SKM-1 (cell line): ENCODE results near the gene EIF2AK3.

Experiments
- DNase-seq: peaks from one replicate; lab custom pipeline; 2025; ENCODE audit not compliant: unreplicated experiment; lab: John Stamatoyannopoulos, UW

EIF2AK3 gene

GRCh38 chr2:88545118-88545517 is 82.1 kb downstream of the EIF2AK3 start:
- DNase-seq, result no peak

GRCh38 chr2:88543541-88544057 is 83.7 kb downstream of the EIF2AK3 start:
- no peak for DNase-seq

GRCh38 chr2:88542668-88543067 is 84.6 kb downstream of the EIF2AK3 start:
- no peak for DNase-seq

DNA sequence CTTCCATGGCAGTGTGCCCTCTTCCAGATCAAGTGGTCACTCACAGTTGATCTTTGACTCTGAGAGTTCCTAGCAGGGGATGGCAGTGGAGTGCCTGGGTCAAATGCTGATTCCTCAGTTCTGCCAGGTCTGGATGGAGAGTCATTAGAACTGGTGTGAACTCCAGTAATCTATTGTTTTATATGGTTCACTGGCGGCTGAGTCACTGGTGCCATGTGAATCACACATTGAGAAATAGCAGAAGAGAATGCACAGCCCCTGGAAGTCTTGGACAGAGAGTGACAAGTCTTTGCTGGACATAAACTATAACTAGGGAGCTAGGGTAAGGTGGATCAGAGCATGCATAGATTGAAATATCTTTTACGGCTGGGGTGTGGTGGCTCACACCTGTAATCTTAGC is 86.9 kb downstream of the EIF2AK3 start:
- no peak for DNase-seq

DNA sequence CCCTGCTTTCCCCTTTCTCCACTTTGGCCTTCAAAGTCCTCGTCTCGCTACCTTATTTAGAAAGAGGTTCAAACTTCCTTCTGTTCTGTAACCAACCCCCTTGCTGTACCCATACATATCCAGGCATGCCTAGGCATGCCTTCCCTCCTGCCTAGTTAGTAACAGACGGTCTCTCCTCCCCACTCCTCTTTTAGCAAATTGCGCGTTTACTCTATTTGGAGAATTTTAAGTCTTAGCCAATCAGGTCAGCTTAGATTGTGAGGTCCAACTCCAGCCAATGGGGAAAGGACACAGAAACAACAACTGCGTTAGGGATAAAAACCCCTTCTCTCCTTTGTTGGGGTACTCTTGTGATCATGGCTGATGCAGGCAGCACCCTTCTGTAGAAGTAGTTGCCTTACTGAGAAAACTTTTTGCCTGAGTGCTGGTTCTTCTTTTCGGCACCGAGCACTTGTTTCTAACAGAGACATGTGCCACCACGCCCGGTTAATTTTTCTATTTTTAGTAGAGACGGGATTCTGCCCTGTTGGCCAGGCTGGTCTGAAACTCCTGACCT is 88.8 kb downstream of the EIF2AK3 start:
- DNase-seq, result no peak

GRCh38 chr2:88537640-88538039 is 89.6 kb downstream of the EIF2AK3 start:
- DNase-seq, result no peak

- DNase-seq, result no peak
Measured at GRCh38 chr2:88530081-88530480, 97.2 kb downstream of the EIF2AK3 start.

- no peak for DNase-seq
Measured at GRCh38 chr2:88521445-88522073, 105.7 kb downstream of the EIF2AK3 start.

GRCh38 chr2:88517759-88518201 is 109.5 kb downstream of the EIF2AK3 start:
- no peak for DNase-seq
